Measurements from ENCODE around the gene GPR78. TPM values are rescaled to one million over a fixed set of nuclear protein-coding genes. Genes with fewer than 3 reads are reported as not detected.

Gene GPR78
- total and polyA plus RNA-seq, 2 of the 8 experiments (the other 6 are each of a cell fraction or from before 2014, with no cell fraction given) = 1.0 to 3.0 TPM

- peaks cover 0 to 11% (median 5%) of the 10 kb centered on the region in 4 experiments; a peak in 4 of 8 replicates for H3K36me3 ChIP-seq (ENCODE audit: control insufficient read depth in 2 of 4, insufficient read depth in 4 of 4, low read length in 3 of 4)
- no peak overlapping the region for H4K5ac ChIP-seq (ENCODE audit: insufficient read length, low read depth, low read length)
- H2BK12ac ChIP-seq (ENCODE audit: low read depth, low read length) = no peak overlapping the region
- FAIRE-seq (no peak), DNase-seq (ENCODE audit: low read depth in 1 of 2, low spot score in 2 of 2) (no peak)
- peaks cover 11% of the 10 kb centered on the region; the same call in 1 of the 2 replicates for H3K79me1 ChIP-seq (ENCODE audit: low read depth, low read length)
- H3K56ac ChIP-seq (replicated peaks; ENCODE audit: insufficient read length, low read depth, low read length) = no peak overlapping the region
- H3K79me2 ChIP-seq (ENCODE audit: control insufficient read depth in 1 of 2, insufficient read depth in 2 of 2, low read length in 2 of 2) = peaks cover 0 to 17% of the 10 kb centered on the region in 2 experiments; a peak in 1 of 4 replicates
- no peak overlapping the region for H2BK120ac ChIP-seq (replicated peaks; ENCODE audit: low read depth, low read length)
- H3K23me2 ChIP-seq (ENCODE audit: low read depth, low read length) = no peaks in the 10 kb centered on the region
- H3K27me3 ChIP-seq (replicated peaks in 1 of 4; ENCODE audit: control insufficient read depth in 3 of 4, extremely low read depth in 1 of 4, insufficient read depth in 3 of 4, low read length in 3 of 4) = no peaks in the 10 kb centered on the region
- no peak overlapping the region for H2AK5ac ChIP-seq (ENCODE audit: low read depth, low read length)
- H3K14ac ChIP-seq (ENCODE audit: insufficient read length) = no peak overlapping the region
- H2BK15ac ChIP-seq (ENCODE audit: low read length) = no peak overlapping the region
- H3K4me2 ChIP-seq (ENCODE audit: insufficient read depth in 1 of 2, low read depth in 2 of 2, low read length in 2 of 2) = no peak overlapping the region
- H4K20me1 ChIP-seq (replicated peaks in 1 of 2; ENCODE audit: control insufficient read depth in 1 of 2, insufficient read depth in 2 of 2, low read length in 2 of 2) = peaks cover 10 to 21% of the 10 kb centered on the region in 2 experiments
- no peak overlapping the region for H2AFZ ChIP-seq (ENCODE audit: low read length)
- POLR2A ChIA-PET (ENCODE audit: partially characterized antibody) = no interaction called here
- no peak overlapping the region for H2BK20ac ChIP-seq (ENCODE audit: low read length)
- CTCF ChIA-PET (ENCODE audit: partially characterized antibody) = interaction anchor here (0.6 to 3.5 kb wide), 6 partner anchors 8 to 130 kb away, joined by 3 to 34 read pairs (median 4); no protein-coding TSS in a partner anchor
- no peak overlapping the region for H3K18ac ChIP-seq (ENCODE audit: extremely low read depth, low read length)
- WGBS, 2 experiments (ENCODE audit: extremely low coverage in 1 of 2, insufficient coverage in 1 of 2, insufficient read length in 1 of 2, insufficient replicate concordance in 2 of 2, low coverage in 1 of 2, low lambda C conversion rate in 2 of 2, missing lambda C conversion rate in 1 of 2) = 96% methylated on average over 8 of the region's 8 CpGs; no CpG with 5 or more reads in 1 of the 2 experiments
- peaks cover 0 to 2% (median 2%) of the 10 kb centered on the region in 4 experiments; a peak in 5 of 7 replicates for H3K4me1 ChIP-seq (replicated peaks in 1 of 4; ENCODE audit: control insufficient read depth in 3 of 4, insufficient read depth in 4 of 4, low read length in 3 of 4)
- no peak overlapping the region for H4K91ac ChIP-seq (replicated peaks; ENCODE audit: insufficient read length, low read length)
- H3K4ac ChIP-seq (replicated peaks; ENCODE audit: insufficient read length, low read depth, low read length) = no peak overlapping the region
- no peak overlapping the region for H2BK5ac ChIP-seq (ENCODE audit: low read depth, low read length)
- no peak overlapping the region for H3K27ac ChIP-seq (ENCODE audit: low read depth, low read length)
- no peak overlapping the region for H3K23ac ChIP-seq (ENCODE audit: insufficient read length)
- H3K9me3 ChIP-seq (ENCODE audit: insufficient read depth in 2 of 2, low read depth in 1 of 2, low read length in 1 of 2) = no peaks in the 10 kb centered on the region
- TF ChIP-seq CREB1 (IDR thresholded peaks at IDR 0.05) (no peak), SIX5 (IDR thresholded peaks at IDR 0.05; ENCODE audit: low read depth, low read length) (no peak), RNF2 (IDR thresholded peaks at IDR 0.05; ENCODE audit: borderline replicate concordance, low read depth, low read length, missing control alignments, poor library complexity, severe bottlenecking) (no peak), POLR2AphosphoS5 (IDR thresholded peaks at IDR 0.05; ENCODE audit: low read depth, low read length) (no peak), MAFK (IDR thresholded peaks at IDR 0.05; ENCODE audit: low read depth, low read length) (no peak), ASH2L (IDR thresholded peaks at IDR 0.05; ENCODE audit: low read length) (no peak), RXRA (IDR thresholded peaks at IDR 0.05; ENCODE audit: insufficient read depth, low read depth, low read length) (no peak), HDAC2 (IDR thresholded peaks at IDR 0.05; ENCODE audit: borderline replicate concordance in 1 of 2, low read depth in 2 of 2, low read length in 2 of 2) (no peak), CBX5 (IDR thresholded peaks at IDR 0.05; ENCODE audit: low read depth, low read length) (no peak), RAD21 (IDR thresholded peaks at IDR 0.05 in 1 of 2, conservative IDR thresholded peaks at IDR 0.05 in 1 of 2; ENCODE audit: low read depth in 2 of 2, low read length in 2 of 2) (no peak), SIN3A (conservative IDR thresholded peaks at IDR 0.05 in 1 of 2, IDR thresholded peaks at IDR 0.05 in 1 of 2; ENCODE audit: low read depth in 1 of 2, low read length in 2 of 2) (no peak), JUND (IDR thresholded peaks at IDR 0.05; ENCODE audit: low read length) (no peak), KDM4A (IDR thresholded peaks at IDR 0.05; ENCODE audit: low read depth, low read length, severe bottlenecking) (no peak)
- H3K9ac ChIP-seq (replicated peaks in 1 of 4; ENCODE audit: extremely low read depth in 1 of 4, low read depth in 3 of 4, low read length in 3 of 4) = no peak overlapping the region
- H4K8ac ChIP-seq (ENCODE audit: extremely low read depth, insufficient read depth, low read length) = no peak overlapping the region
- H3K4me3 ChIP-seq (ENCODE audit: extremely low read depth in 1 of 4, insufficient read depth in 2 of 4, low read depth in 3 of 4, low read length in 4 of 4) = no peak overlapping the region
Measured at GRCh38 chr4:8599091-8599460, 18.9 kb downstream of the GPR78 start.

Data from H1 (cell line).